Kidney (tissue), 14 donors: ENCODE data around the gene ASAP2. TPM values are rescaled to one million over a fixed set of nuclear protein-coding genes. Genes with fewer than 3 reads are reported as not detected.

Source experiments
- DNase-seq, 5 donors: peaks; one replicate each; pipeline ENCODE4 v3.0.0-alpha.2; 2013 to 2020
- FAIRE-seq: peaks from 2 replicates; lab custom pipeline; 2012; peaks lifted over from hg19 to GRCh38; lab: Jason Lieb, UNC
- H3K27ac ChIP-seq, 2 donors: one replicate each; pipeline ENCODE4 v1.7.0; 2013; ENCODE audit warnings: low read depth in 2 of 2, low read length in 2 of 2, inconsistent platforms in 1 of 2
- H3K27me3 ChIP-seq: one replicate; pipeline ENCODE4 v1.7.1; 2013; ENCODE audit warnings: low read length, inconsistent platforms; ENCODE audit not compliant: control insufficient read depth, insufficient read depth
- H3K36me3 ChIP-seq, 3 donors: one replicate each; pipeline versions ENCODE4 v1.7.0 to v1.7.1; 2013; ENCODE audit warnings: low read length in 3 of 3, control low read depth in 1 of 3, inconsistent platforms in 1 of 3; ENCODE audit not compliant: insufficient read depth in 3 of 3, control insufficient read depth in 2 of 3
- H3K4me1 ChIP-seq, 3 donors: one replicate each; pipeline versions ENCODE4 v1.7.0 to v1.7.1; 2013; ENCODE audit warnings: low read length in 3 of 3, inconsistent platforms in 1 of 3, low read depth in 1 of 3; ENCODE audit not compliant: control insufficient read depth in 2 of 3, insufficient read depth in 2 of 3
- H3K4me3 ChIP-seq, 3 donors: one replicate each; pipeline versions ENCODE4 v1.7.0 to v1.8.1; 2013; ENCODE audit warnings: low read length in 3 of 3, control low read depth in 1 of 3, inconsistent platforms in 1 of 3
- H3K9ac ChIP-seq, 3 donors: one replicate each; pipeline versions ENCODE4 v1.7.0 to v1.7.1; 2013; ENCODE audit warnings: low read length in 3 of 3, control low read depth in 1 of 3, inconsistent platforms in 1 of 3
- H3K9me3 ChIP-seq, 3 donors: one replicate each; pipeline versions ENCODE4 v1.7.0 to v1.7.1; 2013; ENCODE audit warnings: low read length in 3 of 3, control low read depth in 1 of 3, inconsistent platforms in 1 of 3; ENCODE audit not compliant: control insufficient read depth in 2 of 3, insufficient read depth in 1 of 3
- CTCF ChIP-seq: IDR thresholded peaks from 3 replicates; pipeline ENCODE4 v1.5.1; 2012; ENCODE audit warnings: mild to moderate bottlenecking, moderate library complexity, borderline replicate concordance; ENCODE audit not compliant: insufficient read depth; ENCODE audit errors: extremely low read depth
- intact Hi-C: fragments of 100-400 bp; cut with DNase I; formaldehyde crosslinking; loops from one replicate; pipeline ENCODE4 v1.11.1; 2022
- polyA plus RNA-seq: library from polyadenylated mRNA; stranded (reverse); fragments of 350-450 nt; fragmentation: Illumina TruSeq; extraction: RNeasy Lipid Tissue Mini Kit (QIAGEN cat#74804); gene quantifications from one replicate; pipeline ENCODE4 v1.2.3, GENCODE V29; 2014; ENCODE audit warnings: low read depth, low replicate concordance; ENCODE audit not compliant: insufficient read depth
- total RNA-seq: library from RNA; stranded (reverse); fragmentation: NEBNext Ultra II Directional; extraction: Animal tissue kit (Norgen Biotek cat#: 25700); gene quantifications from one replicate; pipeline ENCODE4 v1.2.1, GENCODE V29; 2021
- donor health status: control.
- donor health status: control.
- donor health status: control.
- donor health status: control.
- donor health status: control.
- donor health status: DM: yes; HTN: yes; CAD: no.
- donor health status: Normal renal cell carcinoma (clear cell type).

The ASAP2 gene
- total and polyA plus RNA-seq, 2 donors from 2014 or later: 26.2 to 54.8 TPM

DNA sequence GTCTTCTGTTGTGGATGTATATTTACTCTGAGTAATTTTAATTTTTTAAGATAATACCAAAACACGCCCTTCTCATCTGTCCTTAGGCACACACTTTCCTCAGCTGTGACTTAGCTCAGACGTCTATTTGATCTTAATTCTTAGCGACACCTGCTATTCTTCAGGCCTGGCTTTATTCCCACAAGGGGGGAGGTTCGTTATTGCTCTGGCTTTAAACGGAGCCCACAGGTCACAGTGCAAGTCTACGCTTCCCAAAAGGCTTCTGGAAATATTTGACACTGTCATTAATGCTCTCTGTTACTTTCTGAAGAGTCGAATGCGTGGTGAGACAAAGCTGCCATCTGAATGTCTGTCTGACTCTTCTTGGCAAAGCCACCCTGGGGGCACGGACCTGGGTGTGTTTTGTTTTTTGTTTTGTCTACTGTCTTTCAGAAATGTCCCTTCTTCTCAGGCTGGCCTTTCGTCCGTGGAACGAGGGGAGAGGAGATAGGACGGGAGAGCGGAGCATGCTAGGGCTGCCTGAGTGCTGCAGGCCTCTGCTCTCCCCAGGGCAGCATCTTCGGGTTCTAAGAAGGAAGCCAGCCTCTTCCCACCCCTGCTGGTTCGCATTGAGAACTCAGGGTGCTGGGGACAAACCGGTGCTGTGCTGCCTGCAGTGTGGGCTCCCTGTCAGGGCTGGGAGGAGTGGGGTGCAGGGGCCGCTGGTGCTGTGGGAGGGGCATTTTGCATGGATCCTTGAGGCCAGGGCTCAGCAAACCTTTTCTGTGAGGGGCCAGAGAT, 61.9 kb downstream of the ASAP2 start:
- no peaks in the 10 kb centered on the region for H3K9me3 ChIP-seq
- no peak overlapping the region for H3K9ac ChIP-seq
- H3K4me3 ChIP-seq: no peak overlapping the region
- H3K4me1 ChIP-seq: peaks cover 0 to 18% (median 8%) of the 10 kb centered on the region in 3 donors
- no peaks in the 10 kb centered on the region for H3K27me3 ChIP-seq
- intact Hi-C loops: no loop called here
- TF ChIP-seq CTCF: no peak
- H3K36me3 ChIP-seq: no peaks in the 10 kb centered on the region
- no peak overlapping the region for H3K27ac ChIP-seq
- DNase-seq: no peak
- no peak for FAIRE-seq

- intact Hi-C loops: no loop called here
- H3K27ac ChIP-seq: no peak overlapping the region
- no peak for TF ChIP-seq CTCF
- H3K4me1 ChIP-seq: peaks cover 0 to 14% (median 9%) of the 10 kb centered on the region in 3 donors
- DNase-seq: no peak
- H3K9me3 ChIP-seq: no peaks in the 10 kb centered on the region
- H3K9ac ChIP-seq: no peak overlapping the region
- no peak overlapping the region for H3K4me3 ChIP-seq
- no peak for FAIRE-seq
- no peaks in the 10 kb centered on the region for H3K27me3 ChIP-seq
- no peaks in the 10 kb centered on the region for H3K36me3 ChIP-seq
Measured at GRCh38 chr2:9269295-9269694, 62.7 kb downstream of the ASAP2 start.

DNA sequence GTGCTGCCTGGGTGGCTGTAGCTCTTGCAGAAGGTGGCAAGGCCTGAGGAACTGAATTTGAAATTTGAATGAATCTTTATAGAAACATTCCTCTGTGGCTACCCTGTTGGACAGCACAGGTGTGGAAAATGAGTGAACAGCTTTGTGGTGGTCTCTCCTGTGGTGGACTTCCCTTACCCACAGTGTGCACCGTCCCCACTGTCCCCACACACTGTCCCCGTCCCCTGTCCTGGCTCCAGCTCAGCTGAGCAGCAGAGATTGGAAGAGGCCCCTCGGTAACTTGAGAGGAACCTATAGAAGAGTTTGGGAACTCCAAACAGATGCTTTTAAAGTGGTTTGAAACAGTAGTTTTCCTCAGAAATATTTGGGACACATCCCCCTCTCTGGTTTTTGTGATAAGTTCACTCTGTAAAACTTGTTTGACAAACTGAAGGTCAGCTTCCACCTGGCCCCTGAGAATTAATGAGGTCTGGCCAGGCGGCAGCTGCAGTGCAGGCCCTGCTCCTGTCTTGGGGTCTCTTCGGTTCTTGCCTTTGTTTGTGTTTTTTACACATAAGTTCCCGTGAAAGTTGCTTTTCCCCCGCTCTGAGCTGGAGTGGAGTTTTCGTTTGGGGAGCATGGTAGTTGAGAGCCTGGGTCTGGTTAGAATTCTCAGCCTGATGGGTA, 63.2 kb downstream of the ASAP2 start:
- FAIRE-seq (no peak), DNase-seq (peak in 3 of 5 donors; percentile 48 to 61 (median 57))
- no peaks in the 10 kb centered on the region for H3K27me3 ChIP-seq
- no peaks in the 10 kb centered on the region for H3K9me3 ChIP-seq
- H3K27ac ChIP-seq: no peak overlapping the region
- intact Hi-C loops: no loop called here
- no peak overlapping the region for H3K9ac ChIP-seq
- H3K36me3 ChIP-seq: no peaks in the 10 kb centered on the region
- H3K4me3 ChIP-seq: no peak overlapping the region
- peaks cover 0 to 15% (median 6%) of the 10 kb centered on the region in 3 donors for H3K4me1 ChIP-seq
- no peak for TF ChIP-seq CTCF
